Prostate gland (tissue), 2 donors: ENCODE results near the gene COPB1.

Experiments used
- POLR2A ChIP-seq: fragments of 450-650 bp; IDR thresholded peaks from one replicate; pipeline ENCODE4 v1.6.1; 2016; ENCODE audit warnings: antibody characterized with exemption, mild to moderate bottlenecking
- POLR2AphosphoS5 ChIP-seq: sonication (generic); formaldehyde crosslinking; IDR thresholded peaks from one replicate; pipeline ENCODE4 v1.6.1; 2017; ENCODE audit warnings: antibody characterized with exemption
- TF ChIP-seq, protein P1 (sequence below), 4 experiments: fragments of 200-600 bp in 2 of 4; fragments of 450-650 bp in 2 of 4; sonication (generic) in 2 of 4; IDR thresholded peaks; 1 replicate in 3 of 4; 2 replicates in 1 of 4; pipeline ENCODE4 v1.5.1; 2016 to 2019; ENCODE audit warnings: antibody characterized with exemption in 4 of 4, mild to moderate bottlenecking in 2 of 4, moderate library complexity in 2 of 4

DNA sequence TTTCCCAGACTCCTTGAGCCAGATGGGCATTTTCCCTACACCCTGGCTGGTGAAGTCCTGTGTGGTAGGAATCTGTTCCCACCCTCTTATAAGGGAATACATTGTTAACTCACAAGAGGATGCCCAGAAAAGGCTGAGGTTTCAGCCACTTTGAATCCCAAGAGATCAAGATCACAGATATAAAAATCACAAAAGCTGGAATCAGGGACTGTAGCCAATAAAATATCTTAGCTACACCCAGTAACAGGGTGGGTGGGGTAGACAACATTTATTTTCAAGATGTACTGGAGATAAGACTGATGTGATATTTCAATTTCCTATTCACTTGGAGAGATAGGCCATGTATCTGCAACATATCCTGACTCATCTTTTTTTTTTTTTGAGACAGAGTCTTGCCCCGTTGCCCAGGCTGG, 50.3 kb downstream of the COPB1 start:
- no peak for TF ChIP-seq POLR2A
- TF ChIP-seq, protein P1, sequence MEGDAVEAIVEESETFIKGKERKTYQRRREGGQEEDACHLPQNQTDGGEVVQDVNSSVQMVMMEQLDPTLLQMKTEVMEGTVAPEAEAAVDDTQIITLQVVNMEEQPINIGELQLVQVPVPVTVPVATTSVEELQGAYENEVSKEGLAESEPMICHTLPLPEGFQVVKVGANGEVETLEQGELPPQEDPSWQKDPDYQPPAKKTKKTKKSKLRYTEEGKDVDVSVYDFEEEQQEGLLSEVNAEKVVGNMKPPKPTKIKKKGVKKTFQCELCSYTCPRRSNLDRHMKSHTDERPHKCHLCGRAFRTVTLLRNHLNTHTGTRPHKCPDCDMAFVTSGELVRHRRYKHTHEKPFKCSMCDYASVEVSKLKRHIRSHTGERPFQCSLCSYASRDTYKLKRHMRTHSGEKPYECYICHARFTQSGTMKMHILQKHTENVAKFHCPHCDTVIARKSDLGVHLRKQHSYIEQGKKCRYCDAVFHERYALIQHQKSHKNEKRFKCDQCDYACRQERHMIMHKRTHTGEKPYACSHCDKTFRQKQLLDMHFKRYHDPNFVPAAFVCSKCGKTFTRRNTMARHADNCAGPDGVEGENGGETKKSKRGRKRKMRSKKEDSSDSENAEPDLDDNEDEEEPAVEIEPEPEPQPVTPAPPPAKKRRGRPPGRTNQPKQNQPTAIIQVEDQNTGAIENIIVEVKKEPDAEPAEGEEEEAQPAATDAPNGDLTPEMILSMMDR (IDR thresholded peaks at IDR 0.05), result no peak
- TF ChIP-seq POLR2AphosphoS5, result peak; percentile 23
